ENCODE measurements around the gene TMEM97. TPM values are rescaled to one million over a fixed set of nuclear protein-coding genes. Genes with fewer than 3 reads are reported as not detected.

The TMEM97 gene
- total RNA-seq, 1 donor from 2014 or later: 2.3 TPM

DNA sequence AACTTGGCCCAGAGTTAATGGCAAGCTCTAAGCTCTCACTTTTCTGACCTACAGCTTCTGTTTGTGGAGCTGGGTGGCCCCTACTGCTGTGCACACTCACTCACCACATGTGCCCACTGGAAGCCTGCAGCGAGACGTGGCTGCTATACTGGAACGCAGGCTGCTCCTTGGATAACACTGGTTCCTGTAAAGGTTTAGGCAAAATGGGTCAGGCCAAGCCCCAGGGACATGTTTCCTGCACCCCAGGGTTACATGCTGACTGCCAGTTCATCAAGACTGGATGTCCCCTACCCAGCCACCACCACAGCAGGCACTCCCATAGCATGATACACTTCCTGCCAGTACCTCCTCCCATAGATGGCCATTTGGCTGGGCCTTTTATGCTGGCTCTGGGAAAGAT lies 30.0 kb downstream of the TMEM97 start:
- DNase-seq (ENCODE audit: missing footprints) (no peak), ATAC-seq (no peak)
- intact Hi-C loops (cut with DNase I): no loop called here

DNA sequence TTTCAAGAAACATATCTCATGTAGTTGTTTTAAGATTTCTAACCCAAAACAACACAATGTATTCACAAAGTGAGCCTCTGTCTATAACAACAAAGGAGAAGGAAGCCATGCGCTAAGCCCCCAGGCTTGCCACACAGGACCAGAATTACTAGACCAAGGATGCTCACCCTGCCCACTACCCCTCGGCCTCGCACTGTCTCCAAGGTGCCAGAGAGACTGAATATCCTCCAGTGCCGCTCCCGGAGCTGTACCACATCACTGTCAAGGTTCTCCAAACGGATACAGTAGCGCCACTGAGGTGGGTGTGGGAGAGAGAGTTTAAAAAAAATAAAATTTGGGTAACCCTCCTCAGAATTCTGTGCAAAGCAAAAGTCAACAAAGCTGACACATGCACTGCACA lies 31.3 kb downstream of the TMEM97 start:
- DNase-seq (ENCODE audit: missing footprints) (no peak), ATAC-seq (no peak)
- intact Hi-C loops (cut with DNase I): no loop called here

DNA sequence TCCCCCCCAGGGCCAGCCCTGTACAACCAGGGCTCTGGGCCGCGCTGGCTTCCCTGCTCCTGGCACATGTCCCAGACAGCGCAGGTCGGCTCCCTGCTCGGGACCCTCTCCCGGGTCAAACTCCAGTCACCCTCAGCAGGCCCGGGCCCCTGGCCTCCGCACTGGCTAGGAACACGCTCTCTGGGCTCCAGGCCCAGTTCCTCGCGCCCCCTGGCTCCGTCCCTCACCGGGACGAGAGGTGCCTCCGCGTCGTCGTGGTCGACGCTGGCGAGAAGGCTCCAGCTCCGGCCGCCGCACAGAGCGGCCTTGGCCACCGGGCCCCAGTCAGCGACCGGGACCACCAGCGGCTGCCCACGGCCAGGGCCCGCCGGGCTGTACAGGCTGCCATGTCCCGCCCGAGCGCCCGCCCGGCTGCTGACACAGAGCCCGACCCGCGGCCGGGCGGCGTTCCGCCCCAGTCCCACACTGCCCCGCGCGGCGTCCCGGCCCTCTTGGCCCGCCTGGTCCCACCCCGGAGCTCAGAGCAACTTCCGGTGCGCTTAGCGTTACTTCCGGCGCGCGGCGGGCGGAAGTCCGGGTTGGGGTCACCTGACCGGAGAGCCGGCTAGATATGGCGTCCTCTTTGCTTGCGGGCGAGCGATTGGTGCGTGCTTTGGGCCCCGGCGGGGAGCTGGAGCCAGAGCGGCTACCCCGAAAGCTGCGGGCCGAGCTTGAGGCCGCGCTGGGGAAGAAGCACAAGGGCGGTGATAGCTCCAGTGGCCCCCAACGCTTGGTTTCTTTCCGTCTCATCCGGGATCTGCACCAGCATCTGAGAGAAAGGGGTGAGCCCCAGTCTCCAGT lies 38.3 kb downstream of the TMEM97 start, which contains the start of gene POLDIP2:
Gene POLDIP2 (minus strand): TSS at position 467 of the 840 bp plus-strand sequence. CDS start 79 bp downstream, at position 388.
- ATAC-seq (peak; percentile 100), DNase-seq (ENCODE audit: missing footprints) (peak; percentile 98)
- intact Hi-C loops (cut with DNase I): loop anchor here (2.0 kb wide), 1 partner anchor 20 kb away; no protein-coding TSS in a partner anchor

DNA sequence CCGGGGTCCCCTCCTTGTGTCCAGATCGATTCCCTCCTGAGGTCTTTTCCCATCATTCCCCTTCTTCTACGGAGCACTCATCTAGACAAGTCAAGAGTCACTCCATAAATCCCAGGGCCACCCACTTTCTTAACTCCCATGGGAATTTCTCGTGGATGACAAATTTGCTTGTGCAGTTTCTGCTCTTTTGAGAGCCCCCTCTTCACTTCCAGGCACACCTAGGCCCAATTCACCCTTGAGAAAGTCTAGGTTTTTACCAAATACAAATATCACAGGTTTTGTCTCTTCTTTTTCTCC lies 38.8 kb downstream of the TMEM97 start:
- intact Hi-C loops (cut with DNase I): loop anchor here (2.0 kb wide), 1 partner anchor 21 kb away; no protein-coding TSS in a partner anchor
- no peak for ATAC-seq
- no peak for DNase-seq (ENCODE audit: missing footprints)

DNA sequence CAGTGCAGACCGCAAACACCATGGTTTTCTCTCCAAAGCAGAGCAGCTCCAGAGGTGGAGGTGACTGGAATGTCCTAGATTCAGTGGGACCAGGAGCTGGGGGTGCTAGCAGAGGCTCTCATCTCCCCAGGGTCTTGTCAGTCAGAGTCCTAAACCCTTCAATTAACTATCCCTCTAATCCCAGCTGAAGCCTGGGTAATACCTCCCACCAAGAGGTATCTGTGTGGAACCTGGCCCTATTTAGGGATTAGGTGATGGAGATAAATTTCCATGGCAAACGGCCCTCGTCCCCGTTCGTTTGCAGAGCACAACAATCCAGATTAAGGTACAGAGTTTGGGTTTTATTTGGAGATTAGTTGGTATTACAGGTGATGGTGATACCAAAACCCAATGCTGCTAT lies 44.2 kb downstream of the TMEM97 start:
- no peak for ATAC-seq
- no peak for DNase-seq (ENCODE audit: missing footprints)
- intact Hi-C loops (cut with DNase I): no loop called here

DNA sequence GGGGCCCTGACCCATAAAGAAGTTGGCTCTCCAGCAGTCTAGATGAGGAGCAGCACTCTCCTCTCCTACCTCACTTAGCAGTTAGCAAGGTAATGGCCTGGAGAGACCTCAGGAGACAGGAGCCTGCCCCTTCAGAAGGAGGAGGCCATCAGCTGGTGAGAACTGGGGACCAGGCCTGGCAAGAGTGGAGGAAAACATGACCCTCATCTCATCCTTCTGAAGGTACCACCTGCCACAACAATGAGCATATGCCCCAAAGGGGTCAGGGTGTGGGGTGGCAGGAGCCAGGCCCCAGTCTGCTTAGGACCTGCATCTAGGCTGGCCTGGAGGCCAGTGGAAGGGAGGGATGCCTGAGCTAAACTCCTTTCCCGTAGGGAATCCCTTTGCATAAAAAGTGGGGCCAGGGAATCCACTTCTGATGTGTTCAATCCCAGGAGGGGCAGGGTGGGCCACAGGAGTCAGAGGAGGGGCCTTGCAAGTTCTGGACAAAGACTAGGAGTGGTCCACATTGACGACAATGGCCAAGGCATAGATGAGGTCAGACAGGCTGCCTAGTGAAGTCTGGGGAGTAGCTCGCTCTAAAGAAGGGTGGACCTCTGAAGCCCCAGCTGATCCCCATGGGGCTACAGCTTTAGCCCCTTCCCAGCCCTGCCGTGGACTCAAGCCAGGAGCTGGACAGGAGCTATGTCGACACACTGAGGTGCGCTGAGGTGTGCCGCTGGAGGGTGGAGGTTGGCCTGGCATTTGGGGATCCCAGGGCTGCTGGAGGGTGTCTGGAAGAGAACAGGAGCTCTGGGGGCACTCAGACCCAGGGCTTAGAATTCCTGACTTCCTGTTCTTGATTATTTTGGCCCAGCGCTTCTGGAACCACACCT lies 45.0 kb downstream of the TMEM97 start:
- ATAC-seq (no peak), DNase-seq (ENCODE audit: missing footprints) (no peak)
- intact Hi-C loops (cut with DNase I): no loop called here

DNA sequence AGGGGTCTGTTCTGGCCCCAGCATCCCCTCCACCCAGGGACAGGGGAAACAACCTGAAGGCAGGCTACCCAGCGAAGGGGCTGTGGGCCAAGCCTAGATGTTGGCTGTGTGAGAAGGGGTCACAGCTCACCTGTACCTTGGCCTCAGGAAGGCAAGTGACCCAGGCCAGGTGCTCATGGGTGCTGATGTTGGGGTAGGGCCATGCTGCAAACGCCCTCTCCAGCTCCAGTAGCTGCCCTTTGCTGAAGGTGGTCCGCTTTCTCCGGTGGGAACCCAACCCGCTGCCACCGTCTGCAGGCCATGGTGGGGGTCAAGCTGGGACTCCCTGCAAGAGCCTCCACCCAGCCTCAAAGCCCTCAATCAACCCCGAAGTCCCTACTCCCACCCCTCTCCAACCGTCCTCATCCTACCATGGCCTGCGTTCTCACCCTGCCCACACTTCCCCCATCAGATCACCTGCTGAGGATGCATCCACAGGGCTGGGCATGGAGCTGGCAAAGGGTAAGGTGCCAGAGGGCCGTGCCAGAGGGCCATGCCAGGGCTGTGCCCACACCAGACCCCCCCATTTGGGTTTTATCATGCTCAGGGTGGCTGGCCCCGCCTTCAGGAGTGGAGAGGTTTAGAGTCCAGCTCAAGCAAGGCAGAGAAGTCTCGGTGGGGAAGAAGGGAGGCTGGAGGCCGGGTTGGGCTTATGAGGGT lies 45.8 kb downstream of the TMEM97 start, which contains the start of gene SEBOX:
Gene SEBOX (minus strand): TSS at position 535 of the 699 bp plus-strand sequence. CDS start 48 bp downstream, at position 487.
- no peak for ATAC-seq
- no peak for DNase-seq (ENCODE audit: missing footprints)
- intact Hi-C loops (cut with DNase I): no loop called here

DNA sequence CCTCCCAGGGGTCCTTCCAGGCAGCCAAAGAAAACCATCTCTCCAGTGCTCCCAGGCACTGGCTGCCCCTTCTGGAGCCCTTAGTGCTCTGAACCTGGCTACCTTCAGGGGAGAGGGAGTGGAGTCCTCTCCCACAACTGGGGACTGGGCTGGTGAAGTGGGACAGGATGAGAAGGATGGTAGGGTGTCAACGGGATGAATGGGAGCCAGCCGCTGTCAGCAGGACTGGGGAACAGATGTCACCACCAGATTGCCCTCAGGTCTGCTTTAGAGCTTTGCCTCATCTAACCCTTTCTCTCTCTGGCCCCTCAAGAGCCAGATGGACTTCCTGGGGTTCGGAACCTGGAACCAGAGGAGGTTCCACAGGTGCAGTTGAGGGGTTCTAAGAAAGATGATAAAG lies 46.5 kb downstream of the TMEM97 start:
- DNase-seq (ENCODE audit: missing footprints): no peak
- intact Hi-C loops (cut with DNase I): no loop called here
- no peak for ATAC-seq

DNA sequence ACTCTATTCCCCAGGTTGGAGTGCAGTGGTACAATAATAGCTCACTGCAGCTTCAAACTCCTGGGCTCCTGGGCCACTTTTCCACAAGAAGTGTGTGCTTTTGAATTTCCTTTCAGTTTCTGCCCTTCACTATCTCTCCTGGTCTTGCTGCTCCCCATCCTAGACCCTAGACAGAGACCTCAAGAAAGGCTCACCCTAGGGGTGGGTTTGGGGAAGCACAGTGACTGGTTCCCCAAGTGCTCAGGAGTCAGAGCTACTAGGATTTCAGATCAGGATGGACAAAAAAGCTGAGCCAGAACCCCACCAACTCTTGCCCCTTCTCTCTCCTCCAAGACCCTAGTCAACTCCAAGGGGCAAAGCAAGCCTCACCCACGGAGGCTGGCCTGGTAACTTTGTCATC lies 47.6 kb downstream of the TMEM97 start:
- intact Hi-C loops (cut with DNase I): no loop called here
- ATAC-seq: no peak

DNA sequence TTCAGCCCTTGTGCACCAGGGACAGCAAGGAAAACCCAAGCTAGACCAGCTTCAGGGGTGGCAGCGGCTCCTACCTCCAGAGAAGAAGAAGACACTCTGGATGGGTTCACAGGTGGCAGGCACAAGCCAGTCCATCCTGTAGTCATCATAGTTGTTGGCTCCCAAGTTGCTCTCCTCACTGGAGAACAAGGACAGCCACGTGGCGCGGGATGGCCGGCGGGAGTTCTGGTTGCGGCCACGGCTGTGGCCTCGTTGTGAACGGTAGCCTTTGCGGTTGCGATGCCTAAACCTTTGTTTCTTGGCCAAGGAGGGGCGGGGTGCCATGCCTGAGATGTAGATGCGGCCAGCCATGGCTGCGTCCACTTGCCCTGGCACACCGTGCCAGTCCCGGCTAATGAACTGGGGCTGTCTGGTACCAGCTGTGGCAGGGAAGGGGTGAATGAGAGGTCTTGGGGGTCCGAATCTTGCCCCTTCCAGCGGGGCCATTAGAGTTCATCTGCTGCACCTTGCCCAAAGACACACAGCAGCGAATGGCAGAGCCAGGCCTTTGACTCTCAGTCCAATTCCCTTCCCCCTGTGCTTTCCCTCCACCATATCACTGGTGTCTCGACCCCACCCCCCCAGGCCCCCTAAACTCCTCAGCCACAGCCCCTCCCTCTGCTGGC lies 48.8 kb downstream of the TMEM97 start:
- DNase-seq (ENCODE audit: missing footprints) (no peak), ATAC-seq (no peak)
- intact Hi-C loops (cut with DNase I): no loop called here

More for the DNA sequence above, 47.6 kb downstream of the TMEM97 start:
- no peak for DNase-seq (ENCODE audit: missing footprints)

DNA sequence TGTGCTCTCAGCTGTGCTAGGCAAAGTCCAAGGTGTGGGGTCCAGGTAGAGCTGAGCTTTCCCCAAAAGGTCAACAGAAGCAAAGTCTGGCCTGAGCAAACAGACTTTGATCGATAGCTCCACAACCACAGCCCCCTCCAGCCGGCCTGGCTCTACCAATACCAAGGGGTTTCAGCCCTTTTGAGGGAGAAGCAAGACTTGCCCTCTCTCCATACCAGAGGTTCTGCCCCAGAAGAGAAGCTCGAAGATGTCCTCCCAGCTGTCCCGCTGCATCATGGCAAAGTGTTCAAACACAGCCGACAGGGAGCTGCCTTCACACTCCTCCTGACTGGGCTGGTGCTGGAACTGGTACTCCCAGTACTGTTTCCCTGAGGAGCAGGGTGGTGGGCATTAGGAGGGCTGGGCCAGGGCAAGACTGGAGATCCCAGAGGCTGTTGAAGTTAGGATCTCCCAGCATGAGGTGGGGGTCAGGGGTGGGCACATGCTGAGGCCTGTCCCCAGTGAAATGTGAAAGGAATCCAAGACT lies 49.4 kb downstream of the TMEM97 start:
- ATAC-seq: no peak

DNA sequence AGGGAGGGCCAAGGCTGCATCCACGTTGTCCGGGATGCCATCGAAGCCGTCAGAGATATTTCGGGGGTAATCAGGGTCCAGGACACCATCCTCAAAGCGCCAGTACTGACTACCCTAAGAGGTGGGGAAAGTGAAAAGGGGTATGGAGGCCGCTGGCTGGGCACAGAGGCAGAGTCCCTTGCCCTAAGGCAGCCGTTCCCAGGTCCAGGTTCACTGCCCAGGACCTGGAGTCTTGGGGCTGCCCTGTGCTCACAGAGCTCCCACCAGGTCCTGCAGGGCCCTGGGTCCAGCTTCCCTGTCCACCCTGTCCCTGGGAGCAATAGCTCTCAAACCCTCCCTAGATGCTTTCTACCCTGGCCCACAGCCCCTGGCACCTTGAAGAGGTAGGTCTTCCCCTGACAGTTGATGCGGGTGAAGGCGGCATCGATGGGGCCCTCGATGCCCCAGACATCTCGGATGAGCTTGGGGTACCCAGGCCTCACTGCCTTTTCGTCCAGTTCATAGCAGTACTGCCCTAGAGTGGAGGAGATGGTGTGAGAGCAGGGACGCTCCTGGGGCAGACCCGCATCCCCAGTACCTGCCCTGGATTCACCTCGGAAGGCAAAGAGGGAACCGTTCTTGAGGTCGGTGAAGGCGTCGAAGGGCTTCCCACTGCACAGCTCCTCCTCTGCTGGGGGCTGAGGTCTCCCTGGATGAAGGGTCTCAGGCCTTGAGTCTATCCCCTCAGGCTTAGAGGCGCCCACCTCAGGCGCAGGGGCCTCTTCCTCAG lies 50.1 kb downstream of the TMEM97 start:
- DNase-seq (ENCODE audit: missing footprints) (no peak), ATAC-seq (no peak)
- intact Hi-C loops (cut with DNase I): no loop called here

More for the DNA sequence above, 49.4 kb downstream of the TMEM97 start:
- no peak for DNase-seq (ENCODE audit: missing footprints)
- intact Hi-C loops (cut with DNase I): no loop called here

DNA sequence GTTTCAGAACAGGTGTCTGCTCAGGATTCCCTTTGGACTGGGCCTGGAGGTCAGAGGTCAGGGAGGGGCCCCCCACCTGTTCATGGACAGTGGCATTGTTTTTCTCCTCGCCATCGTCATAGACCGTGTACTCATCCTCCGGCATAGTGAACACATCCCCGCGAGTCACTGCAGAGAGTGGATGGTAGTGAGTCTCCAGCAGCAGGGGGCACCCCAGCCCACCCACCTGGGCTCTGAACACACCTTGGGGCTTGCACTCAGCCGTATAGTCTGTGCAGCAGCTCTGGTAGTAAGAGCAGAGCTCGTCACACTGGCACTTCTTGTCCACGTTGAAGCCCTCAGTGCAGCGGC lies 50.7 kb downstream of the TMEM97 start:
- DNase-seq (ENCODE audit: missing footprints): no peak
- ATAC-seq: no peak
- intact Hi-C loops (cut with DNase I): no loop called here

DNA sequence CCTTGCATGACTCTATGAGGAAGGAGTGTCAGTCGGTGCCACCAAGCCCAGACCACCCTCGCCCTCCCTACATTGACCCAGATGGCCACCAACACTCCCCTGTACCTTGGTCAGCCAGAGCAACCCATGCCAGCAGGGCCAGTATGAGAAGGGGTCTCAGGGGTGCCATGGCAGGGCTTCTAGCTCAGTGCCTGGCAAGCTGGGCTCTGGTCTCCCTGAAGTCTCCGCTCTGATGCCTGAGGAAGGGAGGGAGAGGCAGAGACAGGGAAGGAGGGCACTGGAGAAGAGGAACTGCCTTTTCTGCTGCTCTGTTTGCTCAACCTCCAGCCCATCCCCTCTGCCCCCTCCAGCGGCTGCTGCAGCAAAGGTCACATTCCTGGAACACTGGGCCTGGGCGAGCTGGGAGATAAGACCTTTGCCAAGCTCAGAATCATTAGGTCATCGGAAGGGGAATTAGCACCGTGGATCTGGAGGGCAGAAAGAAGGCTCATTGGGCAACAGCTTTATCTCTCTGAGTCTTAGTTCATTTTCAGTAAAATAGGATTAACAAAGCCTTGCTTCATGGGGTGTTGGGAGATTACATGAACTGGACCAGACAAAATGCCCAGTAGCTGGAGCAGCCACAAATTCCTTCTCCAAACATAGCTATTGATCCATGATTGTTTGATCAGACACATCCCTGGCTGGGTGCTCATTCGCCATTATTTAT lies 51.2 kb downstream of the TMEM97 start, which contains the start of gene VTN:
Gene VTN (minus strand): TSS at position 273 of the 709 bp plus-strand sequence. CDS start 104 bp downstream, at position 169.
- peak; percentile 48 for ATAC-seq
- intact Hi-C loops (cut with DNase I): no loop called here
- no peak for DNase-seq (ENCODE audit: missing footprints)

DNA sequence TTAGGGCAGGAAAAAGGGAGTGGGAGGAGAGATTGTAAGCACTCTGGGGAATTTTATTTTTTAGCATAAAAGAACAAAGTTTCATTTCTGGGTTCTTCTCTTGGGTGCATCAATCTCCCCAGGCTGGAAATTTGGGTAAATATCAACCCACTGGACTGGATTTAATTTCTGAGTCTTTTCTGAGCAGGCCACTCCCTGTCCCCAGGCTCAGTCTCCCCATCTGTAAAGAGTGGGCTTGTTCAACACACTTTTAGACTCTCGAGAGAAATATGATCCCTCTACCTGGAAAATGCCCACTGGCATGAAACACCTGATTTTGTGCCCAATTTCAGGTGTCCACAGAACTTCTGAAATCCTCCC lies 51.7 kb downstream of the TMEM97 start:
- ATAC-seq (no peak), DNase-seq (ENCODE audit: missing footprints) (no peak)
- intact Hi-C loops (cut with DNase I): no loop called here

DNA sequence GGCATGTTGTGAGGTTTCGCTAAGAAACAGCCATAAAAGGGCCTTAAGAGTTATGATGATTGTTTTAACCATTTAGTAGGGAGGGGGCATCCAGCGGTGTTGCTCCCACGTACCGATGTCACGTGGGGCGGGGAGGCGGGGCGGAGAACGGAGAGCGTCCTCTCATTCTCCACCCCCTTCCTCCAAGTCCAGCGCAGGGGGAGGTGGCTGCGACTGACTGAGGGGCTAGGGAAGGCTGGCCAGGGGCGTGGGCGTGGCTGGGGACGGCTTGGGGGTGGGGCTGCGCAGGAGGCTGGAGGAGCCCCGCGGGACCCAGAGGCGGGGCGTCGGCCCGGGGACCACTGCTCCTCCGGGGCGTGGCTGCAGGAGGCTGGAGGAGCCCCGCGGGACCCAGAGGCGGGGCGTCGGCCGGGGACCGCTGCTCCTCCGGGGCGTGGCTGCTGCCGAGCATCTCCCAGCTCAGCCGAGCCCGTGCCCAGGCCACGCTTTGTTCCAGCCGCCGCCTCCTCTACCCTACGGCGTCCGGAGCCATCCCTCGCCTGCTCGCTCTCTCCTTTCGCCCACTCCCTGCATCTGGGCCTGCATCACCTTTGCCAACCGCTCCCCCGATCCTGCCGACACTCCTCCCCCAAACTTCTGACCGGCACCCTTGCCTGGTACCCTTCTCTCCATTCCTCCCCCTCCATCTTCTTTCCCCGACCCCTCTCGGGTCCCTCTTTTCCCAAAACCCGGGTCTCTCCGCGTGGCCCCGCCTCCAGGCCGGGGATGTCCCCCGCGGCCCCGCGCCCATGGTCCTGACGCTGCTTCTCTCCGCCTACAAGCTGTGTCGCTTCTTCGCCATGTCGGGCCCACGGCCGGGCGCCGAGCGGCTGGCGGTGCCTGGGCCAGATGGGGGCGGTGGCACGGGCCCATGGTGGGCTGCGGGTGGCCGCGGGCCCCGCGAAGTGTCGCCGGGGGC lies 52.5 kb downstream of the TMEM97 start, which contains the start of gene SARM1:
Gene SARM1 (plus strand): TSS at position 450 of the 958 bp plus-strand sequence. CDS start 339 bp downstream, at position 789.
- ATAC-seq (peak; percentile 89), DNase-seq (ENCODE audit: missing footprints) (peak; percentile 94)
- intact Hi-C loops (cut with DNase I): no loop called here
